Testis (tissue), 3 donors: ENCODE measurements around the gene HBA2. TPM values are rescaled to one million over a fixed set of nuclear protein-coding genes. Genes with fewer than 3 reads are reported as not detected.

Experiments
- DNase-seq: peaks from one replicate; pipeline ENCODE4 v3.0.0-alpha.2; 2019
- H3K27ac ChIP-seq, 2 donors: fragments of 200-600 bp; sonication (generic); one replicate each; pipeline ENCODE4 v1.5.1; 2019
- H3K27me3 ChIP-seq: fragments of 200-600 bp; sonication (generic); one replicate; pipeline ENCODE4 v1.5.1; 2019
- H3K36me3 ChIP-seq: fragments of 200-600 bp; sonication (generic); one replicate; pipeline ENCODE4 v1.5.1; 2017; ENCODE audit warnings: low read depth; ENCODE audit errors: missing control alignments
- H3K4me1 ChIP-seq: fragments of 200-600 bp; sonication (generic); one replicate; pipeline ENCODE4 v1.5.1; 2019
- H3K4me3 ChIP-seq, 2 donors: fragments of 200-600 bp; sonication (generic); one replicate each; pipeline ENCODE4 v1.5.1; 2017 to 2019
- H3K9me3 ChIP-seq: fragments of 200-600 bp; sonication (generic); one replicate; pipeline ENCODE4 v1.5.1; 2017
- CTCF ChIP-seq, 3 experiments: fragments of 450-650 bp in 2 of 3; fragments of 200-600 bp in 1 of 3; sonication (generic) in 1 of 3; IDR thresholded peaks; one replicate each; pipeline ENCODE4 v1.5.1; 2016 to 2019; ENCODE audit warnings: antibody characterized with exemption in 3 of 3, mild to moderate bottlenecking in 2 of 3, moderate library complexity in 1 of 3
- POLR2A ChIP-seq: fragments of 450-650 bp; IDR thresholded peaks from one replicate; pipeline ENCODE4 v1.6.1; 2017; ENCODE audit warnings: antibody characterized with exemption, mild to moderate bottlenecking, moderate library complexity
- WGBS, 2 donors: methylation state at CpG; one replicate each; pipeline ENCODE4 v1.1.5; 2018; 5-methylcytosine and 5-hydroxymethylcytosine counted together
- intact Hi-C: fragments of 100-400 bp; cut with DNase I; formaldehyde crosslinking; loops from one replicate; pipeline ENCODE4 v1.15.1; 2023; ENCODE audit warnings: low total_unique reads
- polyA plus RNA-seq: library from polyadenylated mRNA; stranded (reverse); fragments of 350-450 nt; fragmentation: Illumina TruSeq; extraction: RNeasy Lipid Tissue Mini Kit (QIAGEN cat#74804); gene quantifications from one replicate; pipeline ENCODE4 v1.2.3, GENCODE V29; 2014; ENCODE audit warnings: low read depth, low replicate concordance; ENCODE audit not compliant: insufficient read depth
- total RNA-seq, 2 donors: library from RNA; depleted of rRNA; stranded (reverse); fragments of >200 nt; gene quantifications; one replicate each; pipeline ENCODE4 v1.2.3, GENCODE V29; 2016

HBA2 gene
- total and polyA plus RNA-seq, 3 donors from 2014 or later, result 7.1 to 68.9 (median 27.4) TPM

- Histone ChIP-seq H3K36me3 (no peaks in the 10 kb centered on the region), H3K27me3 (no peaks in the 10 kb centered on the region), H3K9me3 (no peaks in the 10 kb centered on the region), H3K4me1 (no peaks in the 10 kb centered on the region), H3K4me3 (no peak overlapping the region), H3K27ac (no peak overlapping the region)
- no peak for DNase-seq
- TF ChIP-seq POLR2A (no peak), CTCF (IDR thresholded peaks at IDR 0.05) (no peak)
- intact Hi-C loops, result no loop called here
- WGBS, 2 donors, result 77 to 82% methylated on average over 5 to 6 of the region's 6 CpGs
Observed at GRCh38 chr16:143047-143446, 29.6 kb upstream of the HBA2 start.

GRCh38 chr16:143456-143855, 29.2 kb upstream of the HBA2 start:
- no peaks in the 10 kb centered on the region for H3K4me1 ChIP-seq

GRCh38 chr16:144797-145252, 27.9 kb upstream of the HBA2 start:
- no peak for DNase-seq
- Histone ChIP-seq H3K27ac (no peak overlapping the region), H3K9me3 (no peaks in the 10 kb centered on the region), H3K27me3 (no peaks in the 10 kb centered on the region), H3K4me1 (no peaks in the 10 kb centered on the region), H3K36me3 (no peaks in the 10 kb centered on the region), H3K4me3 (no peak overlapping the region)
- intact Hi-C loops, result no loop called here
- TF ChIP-seq POLR2A, result no peak
- WGBS, 2 donors, result 82 to 86% methylated on average over 14 of the region's 14 CpGs

More at GRCh38 chr16:143456-143855, 29.2 kb upstream of the HBA2 start:
- Histone ChIP-seq H3K27ac (no peak overlapping the region), H3K9me3 (no peaks in the 10 kb centered on the region), H3K27me3 (no peaks in the 10 kb centered on the region), H3K36me3 (no peaks in the 10 kb centered on the region), H3K4me3 (no peak overlapping the region)
- DNase-seq, result no peak
- WGBS, 2 donors, result 59 to 76% methylated on average over 4 to 6 of the region's 6 CpGs
- intact Hi-C loops, result no loop called here
- TF ChIP-seq CTCF (IDR thresholded peaks at IDR 0.05), result no peak
- no peak for TF ChIP-seq POLR2A

GRCh38 chr16:146646-147045, 26.0 kb upstream of the HBA2 start:
- intact Hi-C loops, result no loop called here
- TF ChIP-seq POLR2A (no peak), CTCF (IDR thresholded peaks at IDR 0.05) (no peak)
- no peak for DNase-seq
- Histone ChIP-seq H3K9me3 (no peaks in the 10 kb centered on the region), H3K36me3 (no peaks in the 10 kb centered on the region), H3K27ac (no peak overlapping the region), H3K4me1 (no peaks in the 10 kb centered on the region), H3K27me3 (no peaks in the 10 kb centered on the region), H3K4me3 (no peak overlapping the region)
- whole genome bisulfite sequencing, 2 donors, result 87 to 94% methylated on average over 2 of the region's 2 CpGs

GRCh38 chr16:149024-149660, 23.5 kb upstream of the HBA2 start:
- Histone ChIP-seq H3K4me3 (no peak overlapping the region), H3K4me1 (no peaks in the 10 kb centered on the region), H3K9me3 (no peaks in the 10 kb centered on the region), H3K27me3 (no peaks in the 10 kb centered on the region), H3K27ac (no peak overlapping the region), H3K36me3 (no peaks in the 10 kb centered on the region)
- no peak for DNase-seq
- intact Hi-C loops, result no loop called here
- no peak for TF ChIP-seq CTCF (IDR thresholded peaks at IDR 0.05)
- TF ChIP-seq POLR2A, result no peak
- WGBS, 2 donors, result 57 to 67% methylated on average over 9 of the region's 9 CpGs
